Measurements from ENCODE around the gene RAPGEF6. TPM values are rescaled to one million over a fixed set of nuclear protein-coding genes. Genes with fewer than 3 reads are reported as not detected.

RAPGEF6 gene
- total RNA-seq, 1 donor from 2014 or later = 12.9 TPM

- DNase-seq (ENCODE audit: low read depth) = no peak
- H3K4me3 ChIP-seq (ENCODE audit: low read depth, low read length) = no peak overlapping the region
- no peak for TF ChIP-seq CTCF (conservative IDR thresholded peaks at IDR 0.05; ENCODE audit: low read depth, low read length)
These were observed 84.4 kb downstream of the RAPGEF6 start for GRCh38 chr5:131550606-131551005.

GRCh38 chr5:131548176-131548575, 86.9 kb downstream of the RAPGEF6 start:
- no peak for TF ChIP-seq CTCF (conservative IDR thresholded peaks at IDR 0.05; ENCODE audit: low read depth, low read length)
- DNase-seq (ENCODE audit: low read depth) = no peak
- H3K4me3 ChIP-seq (ENCODE audit: low read depth, low read length) = no peak overlapping the region

GRCh38 chr5:131545845-131546244, 89.2 kb downstream of the RAPGEF6 start:
- TF ChIP-seq CTCF (conservative IDR thresholded peaks at IDR 0.05; ENCODE audit: low read depth, low read length) = no peak
- H3K4me3 ChIP-seq (ENCODE audit: low read depth, low read length) = no peak overlapping the region
- DNase-seq (ENCODE audit: low read depth) = no peak

GRCh38 chr5:131542723-131543122, 92.3 kb downstream of the RAPGEF6 start:
- H3K4me3 ChIP-seq (ENCODE audit: low read depth, low read length) = no peak overlapping the region
- no peak for TF ChIP-seq CTCF (conservative IDR thresholded peaks at IDR 0.05; ENCODE audit: low read depth, low read length)

GRCh38 chr5:131541762-131542161, 93.3 kb downstream of the RAPGEF6 start:
- no peak for DNase-seq (ENCODE audit: low read depth)
- TF ChIP-seq CTCF (conservative IDR thresholded peaks at IDR 0.05; ENCODE audit: low read depth, low read length) = no peak
- no peak overlapping the region for H3K4me3 ChIP-seq (ENCODE audit: low read depth, low read length)

More at GRCh38 chr5:131542723-131543122, 92.3 kb downstream of the RAPGEF6 start:
- no peak for DNase-seq (ENCODE audit: low read depth)

- no peak for TF ChIP-seq CTCF (conservative IDR thresholded peaks at IDR 0.05; ENCODE audit: low read depth, low read length)
- peak; percentile 68 for DNase-seq (ENCODE audit: low read depth)
These were observed 94.0 kb downstream of the RAPGEF6 start for GRCh38 chr5:131541071-131541470.

GRCh38 chr5:131539251-131539650, 95.8 kb downstream of the RAPGEF6 start:
- DNase-seq (ENCODE audit: low read depth) = no peak
- H3K4me3 ChIP-seq (ENCODE audit: low read depth, low read length) = no peak overlapping the region
- TF ChIP-seq CTCF (conservative IDR thresholded peaks at IDR 0.05; ENCODE audit: low read depth, low read length) = no peak

More at GRCh38 chr5:131541071-131541470, 94.0 kb downstream of the RAPGEF6 start:
- no peak overlapping the region for H3K4me3 ChIP-seq (ENCODE audit: low read depth, low read length)

Data from epithelial cell of proximal tubule (primary cell).